Left hindlimb (tissue), 1 donor: ENCODE data around the gene RTL3.
"Not testable (repeated sequence)": the region's sequence is repeated elsewhere in the genome, so short reads cannot be mapped to it uniquely, and the experiment has no call there.

Source experiments
- DNase-seq: peaks from one replicate; pipeline ENCODE4 v3.0.0-alpha.2; 2018

The RTL3 gene

GRCh38 chrX:78658845-78659744 lies at the start of gene RTL3:
RTL3 (minus strand) TSS chrX:78659328; CDS start chrX:78658420, 908 bp downstream.
- no peak for DNase-seq

GRCh38 chrX:78708816-78709215 lies 49.7 kb upstream of the RTL3 start:
- peak; percentile 50 for DNase-seq

GRCh38 chrX:78708262-78708661 lies 49.1 kb upstream of the RTL3 start:
- peak; percentile 53 for DNase-seq

- DNase-seq = no peak
These were observed 46.9 kb upstream of the RTL3 start for GRCh38 chrX:78706071-78706470.

- peak; percentile 42 for DNase-seq
These were observed 34.4 kb upstream of the RTL3 start for GRCh38 chrX:78693536-78693935.

GRCh38 chrX:78693012-78693411 lies 33.9 kb upstream of the RTL3 start:
- DNase-seq = no peak

- no peak for DNase-seq
These were observed 28.5 kb upstream of the RTL3 start for GRCh38 chrX:78687586-78687985.

- no peak for DNase-seq
These were observed 14.1 kb upstream of the RTL3 start for GRCh38 chrX:78673246-78673645.

- no peak for DNase-seq
These were observed 6.2 kb upstream of the RTL3 start for GRCh38 chrX:78665342-78665741.

GRCh38 chrX:78661836-78662235 lies 2.7 kb upstream of the RTL3 start:
- no peak for DNase-seq

- no peak for DNase-seq
These were observed 827 bp upstream of the RTL3 start for GRCh38 chrX:78659955-78660354.

- DNase-seq = no peak
These were observed 714 bp downstream of the RTL3 start for GRCh38 chrX:78658414-78658813.

GRCh38 chrX:78655642-78656041 lies 3.5 kb downstream of the RTL3 start:
- no peak for DNase-seq

- no peak for DNase-seq
These were observed 5.9 kb downstream of the RTL3 start for GRCh38 chrX:78653118-78653822.

GRCh38 chrX:78650906-78651437 lies 8.2 kb downstream of the RTL3 start:
- no peak for DNase-seq

- DNase-seq = no peak
These were observed 15.3 kb downstream of the RTL3 start for GRCh38 chrX:78643874-78644273.

- DNase-seq = no peak
These were observed 16.0 kb downstream of the RTL3 start for GRCh38 chrX:78643096-78643495.

- not testable (repeated sequence) for DNase-seq
These were observed 23.0 kb downstream of the RTL3 start for GRCh38 chrX:78636096-78636495.

GRCh38 chrX:78624962-78625909 lies 33.9 kb downstream of the RTL3 start:
- no peak for DNase-seq

GRCh38 chrX:78624426-78624825 lies 34.7 kb downstream of the RTL3 start:
- no peak for DNase-seq

- peak; percentile 36 for DNase-seq
These were observed 36.3 kb downstream of the RTL3 start for GRCh38 chrX:78622831-78623230.

- peak; percentile 57 for DNase-seq
These were observed 39.3 kb downstream of the RTL3 start for GRCh38 chrX:78619834-78620233.

- DNase-seq = no peak
These were observed 40.1 kb downstream of the RTL3 start for GRCh38 chrX:78618987-78619386.
